Measurements from ENCODE around the gene DYNLT4.
"Not testable (repeated sequence)": the region's sequence is repeated elsewhere in the genome, so short reads cannot be mapped to it uniquely, and the experiment has no call there.

DYNLT4 gene

GRCh38 chr1:44806704-44807363, at the start of gene DYNLT4:
TSS of gene DYNLT4 (minus strand) at chr1:44807351. CDS start at chr1:44806668, 683 bp downstream.
- DNase-seq, result no peak

DNA sequence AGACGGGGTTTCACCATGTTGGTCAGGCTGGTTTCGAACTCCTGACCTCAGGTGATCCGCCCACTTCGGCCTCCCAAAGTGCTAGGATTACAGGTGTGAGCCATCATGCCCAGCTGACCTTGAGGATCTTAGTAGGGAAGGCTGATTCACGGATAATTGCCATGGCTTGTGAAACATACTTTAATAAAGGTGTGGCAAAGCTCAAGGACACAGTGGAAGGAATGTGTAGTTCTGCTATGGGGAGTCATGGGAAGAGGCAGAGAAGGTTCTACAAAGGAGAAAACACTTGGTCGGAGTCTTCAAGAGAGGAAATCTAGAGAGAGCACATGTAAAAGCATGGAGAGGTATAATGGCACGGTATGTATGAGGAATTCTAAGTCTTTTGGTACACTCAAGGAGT, 48.6 kb upstream of the DYNLT4 start:
- DNase-seq, result no peak

DNA sequence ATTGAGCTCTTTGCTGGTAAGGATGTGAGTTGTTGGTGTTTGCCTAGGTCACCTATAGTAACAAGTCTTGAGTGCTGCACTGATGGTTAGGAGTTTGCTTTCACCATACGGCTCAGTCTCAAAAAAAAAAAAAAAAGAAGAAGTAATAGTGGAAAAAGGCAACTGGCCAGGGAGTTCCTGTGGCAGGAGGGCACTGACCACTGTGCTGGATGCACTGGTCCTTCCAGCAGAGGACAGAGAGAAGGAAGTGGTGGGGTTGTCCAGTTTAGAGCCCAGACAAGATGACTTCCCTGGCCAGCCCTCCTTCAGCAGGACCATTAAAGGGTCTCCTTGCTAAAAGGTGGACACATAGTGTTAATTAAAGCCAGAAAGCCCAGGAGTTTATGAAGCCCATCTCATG, 47.8 kb upstream of the DYNLT4 start:
- no peak for DNase-seq

- no peak for DNase-seq
Measured at GRCh38 chr1:44853201-44853600, 46.0 kb upstream of the DYNLT4 start.

GRCh38 chr1:44851308-44851707, 44.2 kb upstream of the DYNLT4 start:
- DNase-seq, result no peak

DNA sequence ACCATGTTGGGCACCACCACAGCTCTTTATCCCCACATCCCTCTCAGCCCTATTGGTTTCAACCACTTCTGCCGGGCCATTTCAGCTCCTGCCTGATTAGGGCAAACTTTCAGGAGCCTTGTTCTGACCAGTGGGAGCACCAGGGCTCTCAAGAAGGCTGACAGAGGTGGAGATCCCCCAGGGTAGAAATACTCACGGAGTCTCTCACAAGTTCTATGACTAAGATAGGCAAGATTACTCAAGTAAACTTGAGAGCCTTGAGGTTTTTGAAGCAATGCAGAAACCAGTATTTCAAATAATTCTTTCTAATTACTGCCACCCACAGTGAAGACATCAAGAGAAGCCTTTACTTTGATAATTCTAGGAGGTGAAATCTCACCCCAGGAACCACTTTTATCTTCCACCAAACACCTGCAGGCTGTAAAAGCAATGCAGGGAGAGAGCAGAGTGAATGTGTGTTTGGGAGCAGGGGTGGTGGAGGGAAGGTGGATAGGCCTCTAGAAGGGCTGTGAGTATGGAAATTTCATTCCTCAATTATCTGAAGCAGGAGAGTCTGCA, 42.5 kb upstream of the DYNLT4 start:
- DNase-seq, result no peak

DNA sequence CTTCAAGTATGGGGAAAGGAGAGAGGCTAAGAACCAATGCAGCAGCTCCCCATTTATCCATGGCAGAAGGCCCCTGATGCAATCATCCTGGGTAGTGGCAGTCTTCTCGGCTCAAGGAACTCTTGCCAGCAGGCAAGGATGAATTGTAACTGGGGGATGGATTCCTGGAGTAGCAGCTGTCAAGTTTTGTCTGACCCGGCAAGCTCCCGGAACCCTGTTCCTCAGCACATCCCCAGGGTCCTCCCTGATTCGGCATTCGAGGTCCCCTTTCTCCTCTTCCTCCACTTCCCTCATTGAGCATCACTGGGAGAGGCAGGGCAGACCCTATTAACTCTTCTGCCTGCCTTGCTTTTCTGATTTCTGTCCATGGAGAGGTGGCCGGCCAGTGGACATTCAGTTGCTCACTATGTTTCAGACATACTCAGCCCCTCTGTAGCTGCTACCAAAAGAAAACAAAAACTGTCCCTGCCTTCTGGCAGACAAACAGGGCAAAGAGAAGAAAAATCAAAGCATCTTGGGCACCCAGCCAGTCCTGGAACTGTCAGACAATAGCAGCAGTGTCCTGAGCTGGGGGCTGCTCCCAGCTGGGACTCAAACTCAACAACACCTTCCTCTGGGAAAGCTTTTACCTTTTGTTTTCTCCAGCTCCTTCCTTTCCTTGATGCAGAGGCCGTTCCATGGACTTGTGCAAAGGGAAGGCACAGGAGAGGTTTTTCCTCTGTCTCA, 41.5 kb upstream of the DYNLT4 start:
- no peak for DNase-seq

DNA sequence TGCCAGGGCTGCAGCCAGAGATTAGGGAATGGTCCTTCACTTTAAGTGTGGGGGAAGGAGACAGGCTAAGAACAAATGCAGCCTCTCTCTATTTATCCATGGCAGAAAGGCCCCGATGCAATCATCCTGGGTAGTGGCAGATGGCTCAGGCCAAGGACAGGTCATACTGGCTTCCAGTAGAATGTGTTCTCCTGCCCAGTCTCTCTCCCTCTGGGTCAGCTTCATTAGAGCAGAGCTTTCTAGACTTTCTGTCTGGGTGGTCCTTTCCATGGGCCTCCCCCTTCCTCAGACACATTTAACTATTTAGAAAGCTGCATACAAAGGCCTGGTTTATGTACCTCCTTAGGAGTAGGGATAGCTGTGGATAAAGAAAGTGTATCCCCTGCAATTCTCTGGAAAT, 40.7 kb upstream of the DYNLT4 start:
- no peak for DNase-seq

- no peak for DNase-seq
Measured at GRCh38 chr1:44846985-44847384, 39.8 kb upstream of the DYNLT4 start.

- DNase-seq, result no peak
Measured at GRCh38 chr1:44842862-44843655, 35.9 kb upstream of the DYNLT4 start, which contains the start of gene PTCH2. TSS of gene PTCH2 (minus strand) at chr1:44843253. CDS start at chr1:44842932, 321 bp downstream.

DNA sequence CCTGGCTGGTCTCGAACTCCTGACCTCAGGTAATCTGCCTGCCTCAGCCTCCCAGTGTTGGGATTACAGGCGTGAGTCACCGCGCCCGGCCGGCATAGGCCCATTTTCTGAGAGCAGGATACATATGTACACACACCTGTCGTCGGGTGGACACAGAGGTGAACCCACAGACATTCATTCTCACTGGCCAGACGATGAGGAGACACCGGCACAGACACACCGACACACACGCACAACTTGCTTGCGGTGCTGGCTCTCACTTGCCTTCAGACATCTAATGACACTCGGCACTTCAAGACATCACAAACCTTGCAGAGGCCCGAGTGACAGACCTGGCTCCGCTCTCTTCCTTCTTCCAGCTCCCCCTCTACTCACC, 35.3 kb upstream of the DYNLT4 start:
- no peak for DNase-seq

GRCh38 chr1:44839576-44839975, 32.4 kb upstream of the DYNLT4 start:
- no peak for DNase-seq

DNA sequence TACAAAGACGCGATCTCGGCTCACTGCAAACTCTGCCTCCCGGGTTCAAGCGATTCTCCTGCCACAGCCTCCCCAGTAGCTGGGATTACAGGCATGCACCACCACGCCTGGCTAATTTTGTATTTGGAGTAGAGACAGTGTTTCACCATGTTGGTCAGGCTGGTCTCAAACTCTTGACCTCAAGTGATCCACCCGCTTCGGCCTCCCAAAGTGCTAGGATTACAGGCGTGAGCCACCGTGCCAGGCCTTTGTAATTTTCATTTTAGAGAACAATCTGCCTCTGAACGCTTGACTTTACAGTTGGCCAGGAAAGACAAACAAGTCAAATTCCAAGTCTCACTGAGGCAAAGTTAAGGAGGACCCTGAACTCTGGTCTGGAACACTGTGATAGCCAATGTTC, 31.1 kb upstream of the DYNLT4 start:
- DNase-seq, result not testable (repeated sequence)

DNA sequence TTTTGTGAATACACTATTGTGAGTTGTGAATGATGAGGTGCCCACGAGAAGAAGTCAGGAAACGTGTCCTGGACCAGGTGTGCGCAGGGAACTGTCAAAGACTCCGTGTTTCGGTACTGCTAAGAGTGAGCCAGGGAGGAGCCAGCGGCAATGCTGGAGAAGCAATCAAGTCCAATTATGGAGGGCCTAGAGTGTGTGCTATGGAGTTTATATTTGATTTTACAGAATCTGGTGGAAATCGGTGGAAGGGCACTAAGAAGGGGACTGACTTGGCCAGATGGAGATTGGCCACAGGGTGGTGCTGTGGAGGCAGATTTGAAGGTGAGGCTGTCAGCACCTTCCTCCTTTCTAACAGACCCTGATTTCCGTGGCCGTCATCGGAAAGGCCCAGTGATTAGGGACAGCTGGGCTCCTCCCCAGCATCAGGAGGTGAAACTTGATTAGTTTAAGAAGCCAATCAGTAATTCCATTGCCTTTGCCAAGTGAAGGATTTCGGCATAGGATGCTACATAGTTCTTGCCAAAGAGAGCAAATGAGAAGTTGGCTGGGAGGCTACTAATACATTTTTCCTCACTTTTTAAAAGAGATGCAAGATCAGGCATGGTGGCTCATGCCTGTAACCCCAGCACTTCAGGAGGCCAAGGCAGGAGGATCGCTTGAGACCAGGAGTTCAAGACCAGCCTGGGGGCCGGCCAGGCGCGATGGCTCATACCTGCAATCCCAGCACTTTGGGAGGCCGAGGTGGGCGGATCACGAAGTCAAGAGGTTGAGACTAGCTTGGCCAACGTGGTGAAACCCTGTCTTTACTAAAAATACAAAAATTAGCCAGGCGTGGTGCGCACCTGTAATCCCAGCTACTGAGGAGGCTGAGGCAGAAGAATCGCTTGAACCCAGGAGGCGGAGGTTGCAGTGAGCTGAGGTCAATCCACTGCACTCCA, 28.9 kb upstream of the DYNLT4 start:
- peak; percentile 89 for DNase-seq

DNA sequence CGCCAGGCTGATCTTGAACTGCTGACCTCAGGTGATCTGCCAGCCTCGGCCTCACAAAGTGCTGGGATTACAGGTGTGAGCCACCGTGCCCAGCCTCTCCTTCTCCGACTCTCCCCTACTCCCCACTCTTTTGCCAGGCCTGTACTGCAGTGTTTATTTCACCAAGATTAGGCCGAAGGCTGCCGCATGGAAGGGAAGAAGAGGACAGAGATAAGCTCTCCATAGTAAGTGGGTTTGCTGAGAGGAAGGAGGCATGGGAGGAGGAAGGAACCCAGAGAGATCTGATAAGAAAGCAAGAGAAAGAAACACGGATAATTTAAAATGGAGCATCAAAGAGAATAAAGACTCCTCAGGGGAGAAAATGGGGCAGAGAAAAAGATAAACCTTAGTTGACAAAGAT, 27.2 kb upstream of the DYNLT4 start:
- no peak for DNase-seq

- DNase-seq, result no peak
Measured at GRCh38 chr1:44832056-44832705, 25.0 kb upstream of the DYNLT4 start.

DNA sequence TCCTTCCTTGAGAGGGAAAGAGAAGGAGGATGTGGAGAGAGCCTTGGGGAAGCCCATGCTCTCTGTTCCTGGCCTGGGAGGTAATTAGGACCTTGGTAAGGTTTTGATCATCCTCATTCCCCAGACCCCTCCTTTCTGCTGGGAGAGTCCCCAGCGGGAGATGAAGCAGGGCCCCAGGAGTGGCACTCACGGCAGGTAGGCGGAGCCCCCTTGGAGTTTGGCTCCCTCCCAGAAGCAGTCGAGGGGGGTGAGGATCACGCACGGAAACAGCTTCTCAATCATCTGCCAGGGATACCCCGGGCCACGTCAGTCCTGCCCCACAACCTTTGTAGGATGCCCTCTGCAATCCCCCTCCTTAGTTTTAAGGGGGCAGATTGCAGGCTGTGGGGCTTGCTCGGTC, 24.4 kb upstream of the DYNLT4 start:
- no peak for DNase-seq

- no peak for DNase-seq
Measured at GRCh38 chr1:44830900-44831304, 23.8 kb upstream of the DYNLT4 start.

DNA sequence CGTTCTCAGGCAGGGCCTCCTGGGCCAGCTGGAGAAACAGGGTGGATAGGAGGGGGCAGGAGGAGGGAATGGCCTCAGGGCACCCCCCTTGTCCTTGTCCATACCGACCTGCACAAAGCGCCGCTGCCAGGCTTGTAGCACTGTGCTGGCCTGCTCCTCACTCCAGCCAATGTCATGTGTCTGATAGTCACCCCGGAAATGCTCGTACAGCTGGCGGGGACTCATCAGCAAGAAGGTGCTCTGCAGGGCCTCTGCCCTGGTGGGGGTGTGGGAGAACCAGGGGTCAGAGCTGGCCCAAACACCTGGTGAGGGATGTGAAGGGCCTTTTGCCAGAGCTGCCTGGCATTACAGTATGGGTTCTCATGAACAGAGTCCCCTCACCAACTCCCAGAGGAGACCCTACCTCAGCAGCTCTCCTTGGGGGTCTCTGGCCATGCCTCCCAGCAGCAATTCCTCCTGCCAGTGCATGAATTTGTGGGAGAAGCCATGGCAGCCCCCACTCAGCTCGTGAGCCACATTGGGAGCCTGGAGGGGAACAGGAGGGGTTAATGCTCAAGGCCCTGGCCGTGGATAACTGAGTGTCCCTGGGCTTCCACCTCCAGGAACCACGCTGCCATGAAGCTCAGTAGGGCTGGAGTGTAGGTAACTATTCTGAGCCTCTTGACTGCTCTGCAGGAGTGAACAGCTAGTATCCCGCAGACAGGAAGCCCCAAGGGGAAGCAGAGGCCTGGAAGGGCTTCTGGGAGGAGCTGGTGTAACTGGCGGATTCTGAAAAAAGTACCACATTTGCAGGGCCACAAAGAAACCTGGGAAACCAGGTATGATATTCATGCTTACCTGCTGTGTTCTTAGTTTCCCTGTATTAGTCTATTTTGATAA, 22.6 kb upstream of the DYNLT4 start:
- DNase-seq, result no peak

- DNase-seq, result no peak
Measured at GRCh38 chr1:44828841-44829440, 21.8 kb upstream of the DYNLT4 start.
